HepG2 (cell line): Measurements from ENCODE around the gene SELPLG.

Experiments
- POLR2AphosphoS5 ChIP-seq: IDR thresholded peaks from 2 replicates; pipeline ENCODE4 v1.6.1; 2012; ENCODE audit warnings: low read depth, low read length
- POLR2G ChIP-seq: fragments of 200-400 bp; formaldehyde crosslinking; IDR thresholded peaks from 2 replicates; pipeline ENCODE4 v1.6.1; 2018; ENCODE audit warnings: mild to moderate bottlenecking, low read depth, low read length, moderate library complexity
- TCF7L2 ChIP-seq: IDR thresholded peaks from 2 replicates; pipeline ENCODE4 v1.6.1; 2011; ENCODE audit warnings: mild to moderate bottlenecking, low read depth, low read length, moderate library complexity
- TF ChIP-seq, protein P1 (sequence below): sonication (generic); formaldehyde crosslinking; IDR thresholded peaks from 2 replicates; pipeline ENCODE4 v1.4.0; 2020; ENCODE audit warnings: missing genetic modification reagents
- TF ChIP-seq, protein P2 (sequence below): sonication (generic); formaldehyde crosslinking; IDR thresholded peaks from 2 replicates; pipeline ENCODE4 v1.5.0; 2020; ENCODE audit warnings: mild to moderate bottlenecking, missing genetic modification reagents, moderate library complexity

DNA sequence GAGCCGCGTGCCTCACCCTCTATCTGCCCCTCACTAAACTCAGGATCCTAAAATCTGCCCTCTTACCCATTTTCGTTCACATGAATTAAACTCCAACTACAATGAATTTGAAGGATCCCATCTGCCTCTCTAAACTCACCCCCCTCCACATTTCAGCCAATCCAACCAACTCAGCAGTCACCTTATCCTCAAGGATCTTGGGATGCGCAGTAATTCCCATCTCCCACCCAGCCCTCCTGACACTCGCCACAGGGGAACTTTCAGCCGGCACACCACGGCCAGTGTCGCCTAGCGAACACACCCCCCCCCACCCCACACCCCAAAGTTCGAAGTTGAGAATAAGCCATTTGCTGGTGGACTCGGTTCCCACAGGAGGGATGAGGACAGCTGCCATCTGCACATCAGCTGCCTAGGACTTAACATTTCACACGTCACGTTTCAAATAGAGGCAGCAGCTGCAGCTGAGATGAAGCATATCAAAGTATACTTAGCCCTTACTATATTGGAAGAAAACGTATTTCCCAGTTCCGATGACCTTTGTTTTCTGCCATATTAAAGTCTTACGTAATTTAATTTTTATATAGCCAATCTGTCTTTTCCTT lies 8.7 kb upstream of the SELPLG start:
- TF ChIP-seq POLR2G (no peak; the same call in 1 of the 2 replicates), POLR2AphosphoS5 (no peak; the same call in 1 of the 2 replicates), TCF7L2 (no peak)
- TF ChIP-seq, protein P1, sequence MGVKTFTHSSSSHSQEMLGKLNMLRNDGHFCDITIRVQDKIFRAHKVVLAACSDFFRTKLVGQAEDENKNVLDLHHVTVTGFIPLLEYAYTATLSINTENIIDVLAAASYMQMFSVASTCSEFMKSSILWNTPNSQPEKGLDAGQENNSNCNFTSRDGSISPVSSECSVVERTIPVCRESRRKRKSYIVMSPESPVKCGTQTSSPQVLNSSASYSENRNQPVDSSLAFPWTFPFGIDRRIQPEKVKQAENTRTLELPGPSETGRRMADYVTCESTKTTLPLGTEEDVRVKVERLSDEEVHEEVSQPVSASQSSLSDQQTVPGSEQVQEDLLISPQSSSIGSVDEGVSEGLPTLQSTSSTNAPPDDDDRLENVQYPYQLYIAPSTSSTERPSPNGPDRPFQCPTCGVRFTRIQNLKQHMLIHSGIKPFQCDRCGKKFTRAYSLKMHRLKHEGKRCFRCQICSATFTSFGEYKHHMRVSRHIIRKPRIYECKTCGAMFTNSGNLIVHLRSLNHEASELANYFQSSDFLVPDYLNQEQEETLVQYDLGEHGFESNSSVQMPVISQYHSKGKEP (CRISPR knock-in tag), result no peak
- TF ChIP-seq, protein P2, sequence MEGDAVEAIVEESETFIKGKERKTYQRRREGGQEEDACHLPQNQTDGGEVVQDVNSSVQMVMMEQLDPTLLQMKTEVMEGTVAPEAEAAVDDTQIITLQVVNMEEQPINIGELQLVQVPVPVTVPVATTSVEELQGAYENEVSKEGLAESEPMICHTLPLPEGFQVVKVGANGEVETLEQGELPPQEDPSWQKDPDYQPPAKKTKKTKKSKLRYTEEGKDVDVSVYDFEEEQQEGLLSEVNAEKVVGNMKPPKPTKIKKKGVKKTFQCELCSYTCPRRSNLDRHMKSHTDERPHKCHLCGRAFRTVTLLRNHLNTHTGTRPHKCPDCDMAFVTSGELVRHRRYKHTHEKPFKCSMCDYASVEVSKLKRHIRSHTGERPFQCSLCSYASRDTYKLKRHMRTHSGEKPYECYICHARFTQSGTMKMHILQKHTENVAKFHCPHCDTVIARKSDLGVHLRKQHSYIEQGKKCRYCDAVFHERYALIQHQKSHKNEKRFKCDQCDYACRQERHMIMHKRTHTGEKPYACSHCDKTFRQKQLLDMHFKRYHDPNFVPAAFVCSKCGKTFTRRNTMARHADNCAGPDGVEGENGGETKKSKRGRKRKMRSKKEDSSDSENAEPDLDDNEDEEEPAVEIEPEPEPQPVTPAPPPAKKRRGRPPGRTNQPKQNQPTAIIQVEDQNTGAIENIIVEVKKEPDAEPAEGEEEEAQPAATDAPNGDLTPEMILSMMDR (CRISPR knock-in tag), result no peak
